Activated T-helper 1 cell treated with anti-CD3 and anti-CD28 coated beads, Interleukin-12 subunit alpha, Interleukin-12 subunit beta, Interleukin-2, Interleukin-4 antibody, amounts not matched to agents 30 ng/mL and 10 ng/mL and 1 ng/mL, durations not matched to agents 14 hours and 24 hours and 36 hours (primary cell): Measurements from ENCODE around the gene NETO1. TPM values are rescaled to one million over a fixed set of nuclear protein-coding genes. Genes with fewer than 3 reads are reported as not detected.

Source experiments
- DNase-seq: peaks from one replicate; pipeline ENCODE4 v3.0.0; 2021; ENCODE audit warnings: low spot score
- H3K27ac Mint-ChIP-seq: one replicate; pipeline ENCODE4 v1.8.0; 2021; ENCODE audit warnings: mild to moderate bottlenecking, mixed read lengths
- H3K27me3 Mint-ChIP-seq: one replicate; pipeline ENCODE4 v1.8.0; 2022; ENCODE audit warnings: mild to moderate bottlenecking, moderate library complexity, mixed read lengths; ENCODE audit not compliant: insufficient read depth
- H3K36me3 Mint-ChIP-seq: one replicate; pipeline ENCODE4 v1.8.0; 2021; ENCODE audit warnings: low read depth, mixed read lengths
- H3K4me1 Mint-ChIP-seq: one replicate; pipeline ENCODE4 v1.8.0; 2021; ENCODE audit warnings: low read depth, mixed read lengths
- H3K4me3 Mint-ChIP-seq: one replicate; pipeline ENCODE4 v1.8.0; 2021; ENCODE audit warnings: mild to moderate bottlenecking, moderate library complexity, mixed read lengths
- H3K9me3 Mint-ChIP-seq: one replicate; pipeline ENCODE4 v1.8.0; 2021; ENCODE audit warnings: mixed read lengths
- intact Hi-C: fragments of 100-400 bp; cut with micrococcal nuclease; formaldehyde crosslinking; loops from one replicate; pipeline ENCODE4 v1.15.1; 2024
- total RNA-seq: library from RNA; stranded (reverse); gene quantifications from 2 replicates; pipeline ENCODE4 v1.2.3, GENCODE V29; 2022

Gene NETO1
- total RNA-seq: not detected in 2 replicates

- no peak within 1 kb of the TSS for H3K27ac Mint-ChIP-seq
- H3K36me3 Mint-ChIP-seq: no peaks in the 10 kb centered on the region
- H3K4me1 Mint-ChIP-seq: no peaks in the 10 kb centered on the region
- peaks cover 20% of the 10 kb centered on the region for H3K27me3 Mint-ChIP-seq
- H3K9me3 Mint-ChIP-seq: no peaks in the 10 kb centered on the region
- no peak for DNase-seq
- no peak within 1 kb of the TSS for H3K4me3 Mint-ChIP-seq
- intact Hi-C loops: no loop called here
Measured at GRCh38 chr18:72867746-72868584, at the start of gene NETO1. Gene NETO1 (minus strand): TSS chr18:72867987. CDS start chr18:72867291, 696 bp downstream.

- Mint-ChIP-seq H3K4me3 (no peak overlapping the region), H3K36me3 (no peaks in the 10 kb centered on the region), H3K27ac (no peak overlapping the region), H3K27me3 (no peaks in the 10 kb centered on the region), H3K9me3 (no peaks in the 10 kb centered on the region), H3K4me1 (no peaks in the 10 kb centered on the region)
- DNase-seq: no peak
- intact Hi-C loops: no loop called here
Measured at GRCh38 chr18:72910045-72910444, 42.3 kb upstream of the NETO1 start.

GRCh38 chr18:72908181-72908580 is 40.4 kb upstream of the NETO1 start:
- intact Hi-C loops: no loop called here
- no peak overlapping the region for H3K4me3 Mint-ChIP-seq
- H3K27me3 Mint-ChIP-seq: no peaks in the 10 kb centered on the region

GRCh38 chr18:72903033-72903432 is 35.2 kb upstream of the NETO1 start:
- Mint-ChIP-seq H3K4me1 (no peaks in the 10 kb centered on the region), H3K9me3 (no peaks in the 10 kb centered on the region), H3K27me3 (no peaks in the 10 kb centered on the region), H3K27ac (no peak overlapping the region), H3K36me3 (no peaks in the 10 kb centered on the region), H3K4me3 (no peak overlapping the region)
- intact Hi-C loops: no loop called here
- DNase-seq: no peak

More at GRCh38 chr18:72908181-72908580, 40.4 kb upstream of the NETO1 start:
- H3K36me3 Mint-ChIP-seq: no peaks in the 10 kb centered on the region
- no peaks in the 10 kb centered on the region for H3K4me1 Mint-ChIP-seq
- H3K9me3 Mint-ChIP-seq: no peaks in the 10 kb centered on the region
- no peak overlapping the region for H3K27ac Mint-ChIP-seq
- no peak for DNase-seq

GRCh38 chr18:72899338-72899737 is 31.6 kb upstream of the NETO1 start:
- intact Hi-C loops: no loop called here
- no peaks in the 10 kb centered on the region for H3K9me3 Mint-ChIP-seq
- DNase-seq: no peak
- H3K4me3 Mint-ChIP-seq: no peak overlapping the region
- no peaks in the 10 kb centered on the region for H3K27me3 Mint-ChIP-seq
- no peaks in the 10 kb centered on the region for H3K36me3 Mint-ChIP-seq
- H3K27ac Mint-ChIP-seq: no peak overlapping the region
- H3K4me1 Mint-ChIP-seq: no peaks in the 10 kb centered on the region

GRCh38 chr18:72898870-72899269 is 31.1 kb upstream of the NETO1 start:
- Mint-ChIP-seq H3K9me3 (no peaks in the 10 kb centered on the region), H3K36me3 (no peaks in the 10 kb centered on the region), H3K4me3 (no peak overlapping the region), H3K4me1 (no peaks in the 10 kb centered on the region), H3K27me3 (no peaks in the 10 kb centered on the region), H3K27ac (no peak overlapping the region)
- intact Hi-C loops: no loop called here
- DNase-seq: no peak

- intact Hi-C loops: no loop called here
- no peaks in the 10 kb centered on the region for H3K9me3 Mint-ChIP-seq
- no peaks in the 10 kb centered on the region for H3K36me3 Mint-ChIP-seq
- H3K4me1 Mint-ChIP-seq: no peaks in the 10 kb centered on the region
- no peak for DNase-seq
- H3K27ac Mint-ChIP-seq: no peak overlapping the region
- H3K4me3 Mint-ChIP-seq: no peak overlapping the region
- H3K27me3 Mint-ChIP-seq: no peaks in the 10 kb centered on the region
Measured at GRCh38 chr18:72895548-72895947, 27.8 kb upstream of the NETO1 start.

- Mint-ChIP-seq H3K4me3 (no peak overlapping the region), H3K4me1 (no peaks in the 10 kb centered on the region), H3K27ac (no peak overlapping the region), H3K36me3 (no peaks in the 10 kb centered on the region), H3K9me3 (no peaks in the 10 kb centered on the region), H3K27me3 (no peaks in the 10 kb centered on the region)
- intact Hi-C loops: no loop called here
- DNase-seq: no peak
Measured at GRCh38 chr18:72878561-72878960, 10.8 kb upstream of the NETO1 start.

GRCh38 chr18:72878143-72878542 is 10.4 kb upstream of the NETO1 start:
- H3K27ac Mint-ChIP-seq: no peak overlapping the region
- DNase-seq: no peak
- no peaks in the 10 kb centered on the region for H3K36me3 Mint-ChIP-seq
- intact Hi-C loops: no loop called here
- no peaks in the 10 kb centered on the region for H3K27me3 Mint-ChIP-seq
- H3K9me3 Mint-ChIP-seq: no peaks in the 10 kb centered on the region
- no peak overlapping the region for H3K4me3 Mint-ChIP-seq
- H3K4me1 Mint-ChIP-seq: no peaks in the 10 kb centered on the region

- intact Hi-C loops: no loop called here
- Mint-ChIP-seq H3K36me3 (no peaks in the 10 kb centered on the region), H3K27me3 (peaks cover 16% of the 10 kb centered on the region), H3K4me1 (no peaks in the 10 kb centered on the region), H3K4me3 (no peak overlapping the region), H3K27ac (no peak overlapping the region), H3K9me3 (no peaks in the 10 kb centered on the region)
- DNase-seq: no peak
Measured at GRCh38 chr18:72871091-72871490, 3.3 kb upstream of the NETO1 start.

- no peaks in the 10 kb centered on the region for H3K9me3 Mint-ChIP-seq
- peaks cover 20% of the 10 kb centered on the region for H3K27me3 Mint-ChIP-seq
- H3K4me1 Mint-ChIP-seq: no peaks in the 10 kb centered on the region
- no peaks in the 10 kb centered on the region for H3K36me3 Mint-ChIP-seq
- peak overlapping the region; percentile 13 for H3K27ac Mint-ChIP-seq
- no peak overlapping the region for H3K4me3 Mint-ChIP-seq
- intact Hi-C loops: no loop called here
- no peak for DNase-seq
Measured at GRCh38 chr18:72869226-72870185, 1.7 kb upstream of the NETO1 start.

GRCh38 chr18:72868585-72869225 is 918 bp upstream of the NETO1 start:
- Mint-ChIP-seq H3K27me3 (peaks cover 20% of the 10 kb centered on the region), H3K4me1 (no peaks in the 10 kb centered on the region), H3K4me3 (no peak overlapping the region), H3K9me3 (no peaks in the 10 kb centered on the region), H3K36me3 (no peaks in the 10 kb centered on the region), H3K27ac (no peak overlapping the region)
- intact Hi-C loops: no loop called here
- no peak for DNase-seq
